Erythroblast (primary cell): ENCODE measurements around the gene UNC5A.

Experiments used
- DNase-seq, 2 experiments: peaks; one replicate each; lab custom pipeline; 2025; lab: John Stamatoyannopoulos, UW
- GATA1 ChIP-seq: IDR thresholded peaks from 2 replicates; pipeline ENCODE4 v1.6.1; 2011; ENCODE audit warnings: low read depth, mild to moderate bottlenecking, control low read depth, low read length, moderate library complexity
- POLR2A ChIP-seq: IDR thresholded peaks from 2 replicates; pipeline ENCODE4 v1.6.1; 2011; ENCODE audit warnings: mild to moderate bottlenecking, low read length

The UNC5A gene

GRCh38 chr5:176776141-176776865 is 34.1 kb upstream of the UNC5A start:
- DNase-seq = no peak
- TF ChIP-seq POLR2A (no peak), GATA1 (no peak)

DNA sequence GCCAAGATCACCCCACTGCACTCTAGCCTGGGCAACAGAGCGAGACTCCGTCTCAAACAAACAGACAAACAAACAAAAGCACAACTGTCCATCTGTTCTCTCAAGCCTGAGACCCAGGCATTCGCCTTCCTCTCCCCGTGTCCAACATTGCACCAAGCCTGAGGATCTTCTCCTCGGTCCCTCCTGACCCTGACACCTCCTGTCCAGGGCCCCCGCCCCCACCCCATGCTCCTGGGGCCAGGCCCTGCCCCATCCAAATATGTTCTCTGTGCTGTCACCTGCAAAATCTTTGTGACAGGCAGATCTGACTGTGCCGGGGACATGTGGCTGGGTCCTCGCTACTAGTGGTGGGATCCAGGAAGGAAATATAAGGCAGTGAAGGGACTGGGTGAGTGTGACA is 33.4 kb upstream of the UNC5A start:
- TF ChIP-seq GATA1 (no peak), POLR2A (no peak)
- no peak for DNase-seq

DNA sequence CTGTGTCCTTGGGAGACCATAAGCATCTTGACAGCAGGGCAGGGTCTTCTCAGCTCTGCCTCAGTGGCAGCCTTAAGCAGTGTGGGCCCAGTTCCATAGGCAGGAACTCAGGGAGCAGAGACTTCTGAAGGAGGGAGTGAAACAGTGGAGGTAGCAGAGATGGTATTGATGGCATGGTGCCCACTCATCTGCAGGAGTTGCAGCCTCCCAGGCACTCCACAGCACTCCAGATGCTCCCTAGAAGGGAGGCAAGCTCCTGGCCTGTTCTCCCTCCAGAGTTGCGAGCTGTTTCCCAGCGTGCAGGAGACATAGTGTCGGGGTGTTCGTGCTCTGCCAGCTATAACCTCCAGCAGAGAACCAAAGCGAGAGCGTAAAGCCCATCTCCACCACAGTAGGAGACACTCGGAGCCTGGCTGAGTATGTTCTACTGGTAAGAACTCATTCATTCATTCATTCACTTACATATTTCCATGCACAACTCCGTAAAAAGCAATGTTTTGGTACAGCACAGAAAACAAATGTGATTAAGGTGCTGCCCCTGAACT is 31.4 kb upstream of the UNC5A start:
- TF ChIP-seq GATA1 = no peak
- TF ChIP-seq POLR2A = no peak
- no peak for DNase-seq

- no peak for TF ChIP-seq GATA1
- no peak for TF ChIP-seq POLR2A
- DNase-seq = no peak
These were observed 30.8 kb upstream of the UNC5A start for GRCh38 chr5:176779537-176779936.

GRCh38 chr5:176780176-176781053 is 29.9 kb upstream of the UNC5A start:
- DNase-seq = no peak
- TF ChIP-seq POLR2A = no peak

DNA sequence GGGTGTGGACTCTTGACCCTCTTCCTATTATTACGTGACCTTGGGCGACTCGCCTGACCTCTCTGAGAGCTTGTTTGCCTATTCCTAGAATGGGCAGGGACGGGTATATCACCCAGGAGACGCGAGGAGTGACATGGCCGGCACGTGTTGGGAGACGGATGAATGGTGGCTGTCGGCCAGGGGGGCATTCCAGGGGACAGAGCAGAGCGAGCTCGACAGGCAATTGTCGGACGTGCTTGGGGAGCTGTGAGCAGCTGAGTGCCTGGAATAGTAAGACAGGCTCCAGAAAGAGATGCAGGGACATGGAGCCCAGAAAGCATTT is 29.3 kb upstream of the UNC5A start:
- no peak for DNase-seq
- no peak for TF ChIP-seq POLR2A
- no peak for TF ChIP-seq GATA1

DNA sequence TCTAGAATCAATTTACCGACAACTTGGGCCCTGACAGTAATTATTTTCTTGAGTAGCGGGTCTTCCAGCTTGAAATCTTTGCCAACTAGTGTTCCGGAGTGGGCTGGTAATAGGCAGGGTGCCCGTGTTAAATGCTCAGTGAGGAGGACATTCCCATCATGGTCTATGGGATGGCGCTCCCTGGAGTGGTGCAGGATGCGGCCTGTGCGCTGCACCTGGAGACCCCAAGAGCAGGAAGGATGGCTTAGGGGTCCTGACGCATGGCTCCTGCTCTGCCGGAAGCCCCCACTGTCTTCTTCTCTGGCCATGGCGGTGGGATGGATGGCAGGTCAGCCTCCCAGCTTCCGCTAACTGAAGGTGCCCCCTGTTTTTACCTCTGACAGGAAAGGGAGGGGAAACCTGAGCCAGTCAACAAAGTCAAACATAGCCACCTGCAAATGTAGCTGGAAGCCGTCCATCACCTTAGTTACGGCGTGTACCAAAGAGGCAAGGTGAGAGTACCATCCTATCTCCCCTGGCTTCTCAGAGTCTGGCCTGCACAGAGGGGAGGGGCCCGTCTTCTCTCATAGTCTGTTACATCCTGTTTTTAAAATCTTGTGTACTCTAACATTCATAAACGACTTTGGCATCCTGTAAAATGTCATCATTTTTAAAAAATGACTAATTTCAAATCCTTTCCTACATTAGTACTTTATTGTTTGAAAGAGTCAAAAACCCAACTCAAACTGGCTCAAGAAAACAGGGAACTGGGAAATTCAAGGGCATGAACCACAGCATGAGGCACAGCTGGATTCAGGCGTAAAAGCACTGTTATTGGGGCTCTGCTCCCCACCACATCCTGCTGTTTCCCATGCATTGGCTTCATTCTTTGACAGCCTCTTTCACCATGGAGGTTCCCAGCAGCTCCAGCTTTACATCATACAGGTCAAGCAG is 28.5 kb upstream of the UNC5A start:
- no peak for DNase-seq
- TF ChIP-seq POLR2A (no peak), GATA1 (no peak)

DNA sequence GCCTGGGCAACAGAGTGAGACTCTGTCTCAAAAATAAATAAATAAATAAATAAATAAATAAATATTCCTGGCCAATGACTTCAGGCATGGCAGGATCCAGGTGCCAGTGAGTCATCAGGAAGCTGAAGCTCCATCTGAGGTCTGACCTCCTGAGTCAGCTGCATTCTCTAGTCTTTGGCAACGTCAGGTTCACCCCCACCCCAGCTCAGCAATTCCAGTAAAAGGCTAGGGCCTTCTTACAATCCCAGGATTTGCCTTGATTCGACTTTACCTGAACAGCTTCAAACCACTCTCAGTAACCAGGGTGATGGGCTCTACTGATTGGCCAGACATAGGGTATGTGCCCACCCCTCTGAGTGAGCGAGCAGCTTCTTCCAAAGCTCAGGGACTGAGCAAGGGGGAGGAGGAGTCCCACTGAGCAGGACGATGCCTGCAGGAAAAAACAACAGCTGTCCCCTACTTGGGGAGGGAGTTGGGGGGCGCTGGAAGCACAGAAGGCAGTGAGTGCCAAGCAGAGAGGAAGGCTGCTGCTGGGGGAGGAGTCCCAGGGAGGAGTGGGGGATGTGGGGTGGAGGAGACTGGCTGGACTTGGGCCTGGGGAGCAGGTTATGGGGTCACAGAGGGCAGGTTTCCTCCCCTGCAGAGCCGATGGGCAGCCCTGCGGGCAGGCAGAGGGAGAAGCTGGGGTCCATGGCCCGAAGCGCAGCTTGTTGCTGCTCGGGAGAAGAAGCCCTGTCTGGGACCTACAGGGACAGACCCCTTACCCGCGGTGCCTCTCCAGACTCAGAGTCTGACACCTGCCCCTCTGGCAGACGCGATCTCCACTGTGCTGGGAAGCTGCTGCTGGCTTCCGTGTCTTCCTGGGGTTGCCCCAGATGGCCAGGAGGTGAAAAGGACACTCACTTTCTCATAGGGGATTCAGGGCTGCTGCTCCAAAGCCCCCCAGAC is 25.9 kb upstream of the UNC5A start:
- TF ChIP-seq POLR2A = no peak
- TF ChIP-seq GATA1 = no peak
- no peak for DNase-seq

GRCh38 chr5:176785184-176786145 is 24.9 kb upstream of the UNC5A start:
- no peak for DNase-seq
- TF ChIP-seq GATA1 = no peak
- TF ChIP-seq POLR2A = no peak

- TF ChIP-seq GATA1 (no peak), POLR2A (no peak)
- no peak for DNase-seq
These were observed 22.7 kb upstream of the UNC5A start for GRCh38 chr5:176787676-176788075.

- TF ChIP-seq GATA1 = no peak
- no peak for TF ChIP-seq POLR2A
- DNase-seq = no peak
These were observed 22.3 kb upstream of the UNC5A start for GRCh38 chr5:176788091-176788490.
